NB4 (cell line): Measurements from ENCODE around the gene WDR48.

Experiments used
- DNase-seq: peaks from one replicate; pipeline ENCODE4 v3.0.0; 2010; ENCODE audit warnings: low read depth
- H3K4me3 ChIP-seq: one replicate; pipeline ENCODE4 v1.5.1; 2011; ENCODE audit warnings: mild to moderate bottlenecking, low read depth, low read length, moderate library complexity
- CTCF ChIP-seq: IDR thresholded peaks from one replicate; pipeline ENCODE4 v1.5.1; 2012; ENCODE audit warnings: low read depth, low read length
- MYC ChIP-seq: IDR thresholded peaks from 2 replicates; pipeline ENCODE4 v1.6.1; 2011; ENCODE audit warnings: low read depth, low read length
- POLR2A ChIP-seq: IDR thresholded peaks from 2 replicates; pipeline ENCODE4 v1.6.1; 2011; ENCODE audit warnings: mild to moderate bottlenecking; ENCODE audit not compliant: insufficient read length; ENCODE audit errors: extremely low read depth
- TF ChIP-seq, protein P1 (sequence below): IDR thresholded peaks from 2 replicates; pipeline ENCODE4 v1.6.1; 2011; ENCODE audit warnings: low read depth, low read length

WDR48 gene

DNA sequence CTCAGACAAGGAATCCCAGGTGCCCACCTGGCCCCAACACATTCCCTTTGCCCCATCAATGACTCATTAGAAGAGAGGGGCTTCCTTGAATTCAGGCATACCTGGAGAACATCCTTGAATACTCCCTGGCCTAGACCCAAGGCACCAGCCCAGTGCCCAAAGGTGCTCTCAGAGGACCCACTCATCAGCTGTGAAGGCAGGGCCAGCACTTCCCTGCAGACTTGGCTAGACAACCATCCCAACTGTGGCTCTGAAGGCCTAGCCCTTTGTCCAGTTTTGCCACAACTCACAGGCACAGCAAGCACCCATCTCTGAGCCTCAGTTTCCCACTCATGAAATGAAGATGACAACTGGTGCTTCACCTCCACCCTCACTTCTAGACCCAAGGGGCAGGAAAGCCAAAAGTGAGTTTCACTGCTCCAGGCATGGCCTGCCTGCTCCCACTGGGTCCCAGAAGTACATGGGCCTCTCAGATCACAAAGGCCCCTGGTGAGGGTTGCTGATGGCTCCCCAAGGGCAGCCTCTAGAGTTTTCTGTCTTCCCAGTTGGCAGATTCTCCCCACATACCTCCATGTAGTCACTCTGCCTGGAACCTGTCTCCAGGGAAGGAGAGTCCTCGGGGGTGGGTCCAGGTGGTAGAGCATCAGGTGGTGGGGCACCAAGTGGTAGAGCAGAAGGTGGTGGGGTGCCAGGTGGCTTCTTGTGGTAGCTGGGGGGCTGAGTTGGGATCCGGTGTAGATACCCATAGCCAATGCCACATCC, 48.1 kb downstream of the WDR48 start:
- TF ChIP-seq CTCF: no peak
- no peak for TF ChIP-seq MYC
- TF ChIP-seq POLR2A: no peak
- TF ChIP-seq, protein P1, sequence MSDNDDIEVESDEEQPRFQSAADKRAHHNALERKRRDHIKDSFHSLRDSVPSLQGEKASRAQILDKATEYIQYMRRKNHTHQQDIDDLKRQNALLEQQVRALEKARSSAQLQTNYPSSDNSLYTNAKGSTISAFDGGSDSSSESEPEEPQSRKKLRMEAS: no peak
- no peak for DNase-seq
- H3K4me3 ChIP-seq: no peak overlapping the region

- DNase-seq: no peak
- no peak overlapping the region for H3K4me3 ChIP-seq
These were observed 48.7 kb downstream of the WDR48 start for GRCh38 chr3:39100500-39100886.

DNA sequence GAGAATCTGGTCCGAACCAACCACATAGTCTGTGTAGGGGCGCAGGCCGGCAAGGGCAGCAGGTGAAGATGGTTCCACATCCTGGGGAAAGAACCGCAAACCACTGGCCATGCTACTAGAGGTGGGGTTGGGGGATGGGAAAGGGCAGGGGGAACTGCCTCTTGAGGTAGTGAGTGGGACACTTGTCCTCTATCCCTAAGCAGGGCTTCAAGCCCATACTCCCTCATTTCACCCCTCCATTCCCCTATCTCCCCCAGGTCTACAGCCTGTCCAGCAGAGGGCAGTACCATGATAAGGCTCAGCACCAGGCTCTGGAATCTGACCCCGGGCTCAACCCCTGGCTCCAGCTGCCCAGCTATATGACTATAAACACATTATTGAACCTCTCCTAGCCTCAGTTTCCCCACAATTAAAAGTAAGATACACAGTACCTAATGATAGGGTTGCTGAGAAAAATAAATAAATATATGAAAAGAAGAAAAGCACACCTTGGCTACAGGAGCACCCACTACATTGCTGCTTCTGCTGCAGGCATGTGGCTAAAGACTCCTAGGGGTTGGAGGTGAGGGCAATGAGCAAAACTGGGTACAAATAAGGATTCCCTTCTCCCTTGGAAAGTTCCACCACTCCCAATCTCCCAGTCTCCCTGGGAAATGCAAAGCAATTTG, 49.3 kb downstream of the WDR48 start:
- H3K4me3 ChIP-seq: no peak overlapping the region
- no peak for TF ChIP-seq MYC
- no peak for TF ChIP-seq POLR2A
- TF ChIP-seq, protein P1: no peak
- TF ChIP-seq CTCF: peak; percentile 81
- DNase-seq: peak; percentile 60

More at GRCh38 chr3:39100500-39100886, 48.7 kb downstream of the WDR48 start:
- TF ChIP-seq POLR2A: no peak
- TF ChIP-seq MYC: no peak
- TF ChIP-seq CTCF: no peak

DNA sequence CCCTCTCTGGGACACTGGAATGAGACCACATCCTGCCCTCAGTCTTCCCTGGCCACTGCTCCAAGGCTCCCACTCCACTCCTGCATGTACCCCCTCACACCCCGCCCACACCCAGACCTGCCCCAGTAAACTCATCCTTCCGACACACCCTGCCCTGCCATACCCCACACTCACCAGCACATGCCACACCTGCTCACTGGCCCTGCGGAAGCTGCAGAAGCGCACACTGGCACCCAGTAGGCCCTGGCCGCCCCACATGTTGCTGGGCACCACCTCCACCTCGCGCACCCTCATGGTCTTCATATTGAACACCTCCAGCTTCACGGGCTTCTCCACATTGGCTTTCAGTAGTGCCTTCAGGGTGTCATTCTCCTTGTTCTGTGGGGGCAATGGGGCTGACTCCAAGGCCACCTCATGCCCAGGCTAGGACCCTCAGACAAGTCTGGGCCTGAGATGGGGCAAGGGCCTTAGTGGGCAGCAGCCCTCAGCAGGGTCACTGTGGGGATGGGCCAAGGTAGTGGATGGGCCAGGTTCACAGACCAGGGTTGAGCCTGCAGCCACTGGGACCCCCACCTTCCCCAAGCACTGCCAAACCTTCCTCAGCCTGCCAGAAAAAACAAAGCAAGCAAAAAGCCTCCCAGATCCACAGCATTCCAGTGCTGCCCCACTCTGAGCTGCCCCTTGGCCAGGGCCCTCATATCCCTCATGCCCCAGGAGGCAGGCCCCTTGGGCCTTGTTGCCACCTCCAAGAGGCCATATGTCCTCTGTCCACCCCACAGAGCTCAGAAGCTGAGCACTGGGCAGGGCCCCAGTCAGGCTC, 50.9 kb downstream of the WDR48 start:
- TF ChIP-seq CTCF (no peak), POLR2A (no peak)
- TF ChIP-seq, protein P1: no peak
- no peak overlapping the region for H3K4me3 ChIP-seq
- DNase-seq: no peak

DNA sequence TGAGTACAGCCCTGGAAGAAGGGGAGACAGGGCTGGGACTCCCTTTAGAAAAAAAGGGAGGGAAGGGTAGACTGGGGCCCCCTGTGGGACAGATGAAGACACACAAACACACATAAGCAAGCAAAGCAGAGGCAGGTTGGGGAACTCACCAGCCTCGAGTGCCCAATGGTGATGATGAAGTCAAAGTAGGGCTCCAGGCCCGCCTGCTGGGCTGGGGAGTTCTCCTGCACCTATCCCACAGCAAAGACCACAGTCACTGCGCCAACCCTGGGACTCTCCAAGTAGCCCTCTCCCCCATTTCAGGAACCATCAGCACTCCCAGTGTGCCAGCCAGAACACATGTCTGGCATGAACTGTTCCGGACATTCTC, 51.5 kb downstream of the WDR48 start:
- peak; percentile 49 for DNase-seq
- TF ChIP-seq POLR2A (no peak), CTCF (peak; percentile 15), MYC (no peak)
- TF ChIP-seq, protein P1: no peak
- no peak overlapping the region for H3K4me3 ChIP-seq
